NCI-H1092 (cell line): ENCODE data around the gene ZBTB44.
"Not testable (repeated sequence)": the region's sequence is repeated elsewhere in the genome, so short reads cannot be mapped to it uniquely, and the experiment has no call there.

Source experiments
- DNase-seq: peaks from one replicate; lab custom pipeline; 2025; lab: John Stamatoyannopoulos, UW

ZBTB44 gene

GRCh38 chr11:130314750-130315285 lies at the start of gene ZBTB44:
Gene ZBTB44, minus strand, starts transcription at chr11:130314917. Its CDS starts 53,044 bp downstream, at chr11:130261873.
- DNase-seq, result peak; percentile 93

- DNase-seq, result no peak
Measured at GRCh38 chr11:130359419-130359818, 44.7 kb upstream of the ZBTB44 start.

GRCh38 chr11:130358398-130358797 lies 43.7 kb upstream of the ZBTB44 start:
- DNase-seq, result no peak

- no peak for DNase-seq
Measured at GRCh38 chr11:130347261-130347660, 32.5 kb upstream of the ZBTB44 start.

- no peak for DNase-seq
Measured at GRCh38 chr11:130344841-130345240, 30.1 kb upstream of the ZBTB44 start.

GRCh38 chr11:130340671-130341319 lies 26.1 kb upstream of the ZBTB44 start:
- no peak for DNase-seq

- DNase-seq, result no peak
Measured at GRCh38 chr11:130338667-130339066, 23.9 kb upstream of the ZBTB44 start.

GRCh38 chr11:130337281-130338089 lies 22.8 kb upstream of the ZBTB44 start:
- DNase-seq, result no peak

- DNase-seq, result not testable (repeated sequence)
Measured at GRCh38 chr11:130331397-130331796, 16.7 kb upstream of the ZBTB44 start.

- peak; percentile 76 for DNase-seq
Measured at GRCh38 chr11:130330101-130330684, 15.5 kb upstream of the ZBTB44 start.

GRCh38 chr11:130328420-130328819 lies 13.7 kb upstream of the ZBTB44 start:
- DNase-seq, result no peak

- DNase-seq, result no peak
Measured at GRCh38 chr11:130327716-130328115, 13.0 kb upstream of the ZBTB44 start.

GRCh38 chr11:130325691-130326090 lies 11.0 kb upstream of the ZBTB44 start:
- DNase-seq, result no peak

GRCh38 chr11:130323452-130324450 lies 9.0 kb upstream of the ZBTB44 start:
- no peak for DNase-seq

GRCh38 chr11:130322126-130322525 lies 7.4 kb upstream of the ZBTB44 start:
- DNase-seq, result no peak

- DNase-seq, result no peak
Measured at GRCh38 chr11:130318031-130318673, 3.4 kb upstream of the ZBTB44 start.

GRCh38 chr11:130315354-130315970 lies 745 bp upstream of the ZBTB44 start:
- peak; percentile 29 for DNase-seq

- peak; percentile 70 for DNase-seq
Measured at GRCh38 chr11:130314184-130314749, 450 bp downstream of the ZBTB44 start.

GRCh38 chr11:130313383-130314183 lies 1.1 kb downstream of the ZBTB44 start:
- no peak for DNase-seq
